Embryonic facial prominence (tissue), 1 donor: ENCODE results near the gene DNAJC19.

Source experiments
- DNase-seq: peaks from one replicate; pipeline ENCODE4 v3.0.0-alpha.2; 2016; ENCODE audit errors: extremely low spot score

DNAJC19 gene

GRCh38 chr3:180961552-180961951 lies 28.0 kb downstream of the DNAJC19 start:
- DNase-seq = no peak

DNA sequence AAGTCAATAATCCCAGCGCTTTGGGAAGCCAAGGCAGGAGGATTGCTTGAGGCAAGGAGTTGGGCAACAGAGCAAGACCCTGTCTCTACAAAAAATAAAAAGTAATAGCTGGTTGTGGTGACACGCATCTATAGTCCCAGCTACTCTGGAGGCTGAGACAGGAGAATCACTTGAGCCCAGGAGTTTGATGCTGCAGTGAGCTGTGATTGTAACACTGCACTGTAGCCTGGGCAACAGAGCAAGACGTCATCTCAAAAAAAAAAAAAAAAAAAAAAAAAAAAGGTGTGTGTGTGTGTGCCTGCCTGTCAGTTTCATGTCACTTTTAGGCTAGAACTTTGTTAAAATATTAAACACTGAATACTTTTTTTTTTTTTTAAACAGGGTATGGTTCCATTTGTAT lies 28.4 kb downstream of the DNAJC19 start:
- no peak for DNase-seq

GRCh38 chr3:180959691-180960090 lies 29.8 kb downstream of the DNAJC19 start:
- DNase-seq = no peak

GRCh38 chr3:180947761-180948390 lies 41.7 kb downstream of the DNAJC19 start:
- DNase-seq = no peak

DNA sequence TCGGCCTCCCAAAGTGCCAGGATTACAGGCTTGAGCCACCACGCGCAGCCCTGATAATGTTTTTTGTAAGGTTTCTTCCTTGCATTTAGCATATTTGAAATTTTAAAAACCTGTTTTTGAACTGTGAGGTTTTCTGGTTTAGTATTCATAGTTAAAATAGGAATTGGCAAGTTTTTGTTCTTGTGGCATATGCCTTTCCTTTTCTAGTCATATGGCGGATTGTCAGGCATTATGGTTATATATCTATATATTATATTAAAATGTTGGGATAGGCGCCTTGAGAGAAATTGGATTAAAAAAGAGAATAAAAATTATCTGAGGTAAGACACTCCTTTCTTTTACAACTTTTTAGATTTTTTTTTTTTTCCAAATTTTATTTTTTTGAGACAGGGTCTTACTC lies 48.7 kb downstream of the DNAJC19 start:
- DNase-seq = no peak

- no peak for DNase-seq
Observed at GRCh38 chr3:180934638-180935037, 54.9 kb downstream of the DNAJC19 start.
